Immature natural killer cell (primary cell): Measurements from ENCODE around the gene MBNL3. TPM values are rescaled to one million over a fixed set of nuclear protein-coding genes. Genes with fewer than 3 reads are reported as not detected.
A peak's percentile ranks its signal among the peaks of the same experiment; 100 is the strongest.
"Not testable (repeated sequence)": the region's sequence is repeated elsewhere in the genome, so short reads cannot be mapped to it uniquely, and the experiment has no call there.

Source experiments
- DNase-seq, 3 donors: peaks; one replicate each; pipeline ENCODE4 v3.0.0; 2022; ENCODE audit warnings: mixed read lengths in 1 of 3
- H3K27ac Mint-ChIP-seq, 6 donors: one replicate each; pipeline ENCODE4 v1.8.0; 2020; ENCODE audit warnings: mixed read lengths in 6 of 6, mild to moderate bottlenecking in 5 of 6, inconsistent platforms in 4 of 6, moderate library complexity in 3 of 6
- H3K27me3 Mint-ChIP-seq, 3 donors: one replicate each; pipeline ENCODE4 v1.8.0; 2020 to 2021; ENCODE audit warnings: low read depth in 3 of 3, mild to moderate bottlenecking in 3 of 3, mixed read lengths in 3 of 3, moderate library complexity in 3 of 3, inconsistent platforms in 1 of 3
- H3K36me3 Mint-ChIP-seq, 3 donors: one replicate each; pipeline ENCODE4 v1.8.0; 2020; ENCODE audit warnings: mixed read lengths in 3 of 3, inconsistent platforms in 2 of 3, mild to moderate bottlenecking in 2 of 3
- H3K4me1 Mint-ChIP-seq, 2 donors: one replicate each; pipeline ENCODE4 v1.8.0; 2020; ENCODE audit warnings: inconsistent platforms in 2 of 2, mild to moderate bottlenecking in 2 of 2, mixed read lengths in 2 of 2, moderate library complexity in 1 of 2
- H3K4me3 Mint-ChIP-seq, 5 donors: one replicate each; pipeline ENCODE4 v1.8.0; 2020; ENCODE audit warnings: mild to moderate bottlenecking in 5 of 5, mixed read lengths in 5 of 5, inconsistent platforms in 3 of 5, moderate library complexity in 3 of 5
- H3K9me3 Mint-ChIP-seq, 6 donors: one replicate each; pipeline ENCODE4 v1.8.0; 2020; ENCODE audit warnings: mild to moderate bottlenecking in 6 of 6, mixed read lengths in 6 of 6, inconsistent platforms in 4 of 6, moderate library complexity in 3 of 6
- polyA plus RNA-seq, 3 donors: library from polyadenylated mRNA; unstranded; fragments of 300-500 nt; fragmentation: Illumina TruSeq; gene quantifications; one replicate each; pipeline ENCODE4 v1.2.3, GENCODE V29; 2021

Gene MBNL3
- polyA plus RNA-seq, 3 donors from 2014 or later, result 47.5 to 75.3 (median 73.9) TPM

GRCh38 chrX:132369617-132370326 lies 119.1 kb downstream of the MBNL3 start:
- Mint-ChIP-seq H3K9me3 (no peaks in the 10 kb centered on the region), H3K36me3 (peaks cover 0 to 3% (median 0%) of the 10 kb centered on the region in 3 donors), H3K4me1 (no peaks in the 10 kb centered on the region), H3K27me3 (peaks cover 0 to 2% (median 2%) of the 10 kb centered on the region in 3 donors), H3K27ac (no peak overlapping the region), H3K4me3 (no peak overlapping the region)
- no peak for DNase-seq

DNA sequence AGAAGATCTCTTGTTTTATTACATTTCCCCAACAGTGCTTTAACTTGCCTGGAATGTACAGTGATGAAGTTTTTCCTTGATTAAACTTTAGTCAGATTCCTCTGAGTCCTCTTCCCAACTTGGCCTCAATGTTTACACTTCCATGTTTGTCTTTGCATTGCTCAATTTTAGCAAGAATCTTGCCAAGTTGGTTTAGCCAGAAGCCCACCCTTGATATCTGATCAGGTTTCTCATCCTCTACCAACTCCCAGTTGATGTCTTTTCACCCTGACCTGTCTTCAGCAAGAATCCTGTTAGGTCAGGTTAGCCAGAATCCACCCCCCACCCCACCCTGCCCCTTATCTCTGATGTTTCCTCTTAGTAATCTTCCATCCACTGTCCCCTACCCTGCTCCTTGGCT lies 120.9 kb downstream of the MBNL3 start:
- no peak for DNase-seq
- H3K4me1 Mint-ChIP-seq, result no peaks in the 10 kb centered on the region
- H3K9me3 Mint-ChIP-seq, result no peaks in the 10 kb centered on the region
- H3K27me3 Mint-ChIP-seq, result peaks cover 0 to 3% (median 2%) of the 10 kb centered on the region in 3 donors
- H3K27ac Mint-ChIP-seq, result peak overlapping the region in 1 of 6 donors; percentile 40
- peaks cover 0 to 3% (median 0%) of the 10 kb centered on the region in 3 donors for H3K36me3 Mint-ChIP-seq
- H3K4me3 Mint-ChIP-seq, result no peak overlapping the region

DNA sequence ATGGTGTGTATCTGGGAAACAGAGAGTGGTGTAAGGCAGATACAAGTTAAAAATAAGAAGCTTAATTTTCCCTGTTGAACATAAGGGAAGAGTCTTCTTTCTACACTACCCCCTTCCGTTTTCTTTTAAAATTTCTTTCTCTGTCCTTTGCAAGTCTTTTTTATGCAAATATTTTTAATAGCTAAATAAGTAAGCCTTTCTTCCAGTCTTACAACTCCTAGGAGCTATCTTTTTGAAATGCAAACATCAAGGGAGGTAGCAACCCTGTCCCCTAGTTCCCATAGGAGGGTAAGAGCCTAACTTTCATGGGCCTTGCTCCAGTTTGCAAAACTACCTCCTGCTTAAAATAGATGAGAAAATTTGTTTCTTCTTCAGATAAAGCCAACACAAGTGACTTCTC lies 121.5 kb downstream of the MBNL3 start:
- H3K36me3 Mint-ChIP-seq, result peaks cover 0 to 3% (median 0%) of the 10 kb centered on the region in 3 donors
- H3K27ac Mint-ChIP-seq, result no peak overlapping the region
- no peak for DNase-seq
- H3K4me3 Mint-ChIP-seq, result no peak overlapping the region
- H3K4me1 Mint-ChIP-seq, result no peaks in the 10 kb centered on the region
- H3K27me3 Mint-ChIP-seq, result peaks cover 0 to 3% (median 2%) of the 10 kb centered on the region in 3 donors
- H3K9me3 Mint-ChIP-seq, result no peaks in the 10 kb centered on the region

DNA sequence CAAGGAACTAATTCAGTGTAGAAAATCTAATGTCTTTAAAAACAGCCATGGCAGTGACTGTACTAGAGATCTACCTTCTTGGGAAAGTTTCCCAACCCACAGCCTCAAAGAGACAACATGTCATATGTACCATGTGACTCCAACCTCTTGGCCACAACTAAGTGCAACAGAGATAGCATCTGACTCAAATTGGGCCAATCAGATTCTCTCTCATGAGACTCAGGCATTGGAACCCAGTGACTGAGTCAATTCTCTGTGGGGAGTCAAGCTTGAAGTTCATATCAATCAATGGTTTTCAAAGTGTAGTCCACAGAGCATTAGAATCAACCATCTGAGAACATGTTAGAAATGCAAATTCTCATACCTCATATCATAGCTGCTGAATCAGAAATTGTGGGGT lies 123.3 kb downstream of the MBNL3 start:
- no peak for DNase-seq
- Mint-ChIP-seq H3K4me3 (no peak overlapping the region), H3K4me1 (no peaks in the 10 kb centered on the region), H3K27ac (no peak overlapping the region), H3K27me3 (peaks cover 0 to 2% (median 1%) of the 10 kb centered on the region in 3 donors), H3K9me3 (no peaks in the 10 kb centered on the region), H3K36me3 (peaks cover 0 to 3% (median 0%) of the 10 kb centered on the region in 3 donors)

DNA sequence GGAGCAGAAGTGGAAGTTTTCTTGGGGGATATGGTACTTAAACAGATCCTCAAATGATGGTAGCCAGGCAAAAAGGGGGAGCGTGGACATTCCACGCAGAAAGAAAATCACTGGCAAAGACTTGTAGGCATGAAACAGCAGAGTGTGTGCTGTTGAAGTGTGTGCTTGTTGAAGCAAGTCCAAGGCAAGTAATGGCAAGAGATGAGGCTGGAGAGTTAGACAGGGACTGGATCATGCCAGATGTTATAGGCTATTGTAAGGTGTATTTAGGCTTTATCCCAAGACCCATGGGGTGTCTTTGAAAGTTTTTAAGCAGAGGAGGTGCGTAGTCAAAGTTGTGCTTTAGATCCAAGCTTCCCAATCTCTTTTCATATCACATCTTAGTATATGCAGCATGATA lies 124.5 kb downstream of the MBNL3 start:
- H3K27ac Mint-ChIP-seq, result no peak overlapping the region
- H3K4me3 Mint-ChIP-seq, result no peak overlapping the region
- no peaks in the 10 kb centered on the region for H3K9me3 Mint-ChIP-seq
- peaks cover 0 to 3% (median 1%) of the 10 kb centered on the region in 3 donors for H3K27me3 Mint-ChIP-seq
- H3K4me1 Mint-ChIP-seq, result no peaks in the 10 kb centered on the region
- H3K36me3 Mint-ChIP-seq, result peaks cover 0 to 3% (median 0%) of the 10 kb centered on the region in 3 donors
- no peak for DNase-seq

GRCh38 chrX:132353430-132353829 lies 135.4 kb downstream of the MBNL3 start:
- no peaks in the 10 kb centered on the region for H3K4me1 Mint-ChIP-seq
- no peak overlapping the region for H3K4me3 Mint-ChIP-seq
- DNase-seq, result no peak
- peaks cover 0 to 1% (median 0%) of the 10 kb centered on the region in 3 donors for H3K27me3 Mint-ChIP-seq
- no peak overlapping the region for H3K27ac Mint-ChIP-seq
- H3K9me3 Mint-ChIP-seq, result peaks cover 0 to 4% (median 0%) of the 10 kb centered on the region in 6 donors
- no peaks in the 10 kb centered on the region for H3K36me3 Mint-ChIP-seq

DNA sequence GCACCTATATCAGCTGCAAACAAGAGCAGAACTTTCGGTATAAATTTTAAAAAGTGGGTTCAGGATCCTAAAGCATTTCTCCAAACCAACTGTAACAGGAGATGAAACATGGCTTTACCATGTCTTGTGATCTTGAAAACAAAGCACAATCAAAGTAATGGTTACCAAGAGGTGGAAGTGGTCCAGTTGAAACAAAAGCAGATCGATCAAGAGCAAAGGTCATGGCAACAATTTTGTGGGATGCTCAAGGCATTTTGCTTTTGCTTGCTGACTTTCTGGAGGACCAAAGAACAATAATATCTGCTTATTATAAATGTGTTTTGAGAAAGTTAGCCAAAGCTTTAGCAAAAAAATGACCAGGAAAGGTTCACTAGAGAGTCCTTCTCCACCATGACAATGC lies 152.7 kb downstream of the MBNL3 start:
- Mint-ChIP-seq H3K27ac (no peak overlapping the region), H3K27me3 (peaks cover 0 to 2% (median 2%) of the 10 kb centered on the region in 3 donors), H3K36me3 (no peaks in the 10 kb centered on the region)

GRCh38 chrX:132333351-132333750 lies 155.5 kb downstream of the MBNL3 start:
- H3K27me3 Mint-ChIP-seq, result peaks cover 0 to 2% (median 2%) of the 10 kb centered on the region in 3 donors
- DNase-seq, result no peak
- no peak overlapping the region for H3K4me3 Mint-ChIP-seq
- peak overlapping the region in 1 of 6 donors; percentile 1 for H3K27ac Mint-ChIP-seq
- peaks cover 0 to 2% (median 0%) of the 10 kb centered on the region in 6 donors for H3K9me3 Mint-ChIP-seq
- H3K4me1 Mint-ChIP-seq, result no peaks in the 10 kb centered on the region
- no peaks in the 10 kb centered on the region for H3K36me3 Mint-ChIP-seq

More for the DNA sequence above, 152.7 kb downstream of the MBNL3 start:
- peaks cover 0 to 2% (median 0%) of the 10 kb centered on the region in 6 donors for H3K9me3 Mint-ChIP-seq
- H3K4me1 Mint-ChIP-seq, result no peaks in the 10 kb centered on the region
- H3K4me3 Mint-ChIP-seq, result no peak overlapping the region
- DNase-seq, result no peak

DNA sequence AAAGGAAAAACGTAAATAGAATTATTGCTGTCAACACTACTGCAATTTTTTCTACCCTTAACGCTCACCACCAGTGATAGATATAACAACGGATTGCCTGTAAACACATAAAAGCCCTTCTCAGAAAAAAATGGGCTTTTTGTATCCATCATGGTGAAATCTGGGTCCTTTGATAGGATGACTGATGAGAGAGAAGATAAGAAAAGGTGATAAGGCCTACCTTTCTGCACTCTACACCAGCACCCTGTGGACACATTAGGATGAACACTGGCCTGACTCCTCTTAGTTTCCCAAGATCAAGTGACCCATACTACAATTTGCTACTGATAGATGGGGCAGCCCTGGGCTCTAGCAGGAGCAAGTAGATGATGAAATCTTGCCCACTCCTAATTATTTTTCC lies 157.3 kb downstream of the MBNL3 start:
- peaks cover 0 to 2% (median 0%) of the 10 kb centered on the region in 6 donors for H3K9me3 Mint-ChIP-seq
- no peaks in the 10 kb centered on the region for H3K4me1 Mint-ChIP-seq
- peaks cover 0 to 6% (median 0%) of the 10 kb centered on the region in 3 donors for H3K36me3 Mint-ChIP-seq
- DNase-seq, result no peak
- H3K27ac Mint-ChIP-seq, result no peak overlapping the region
- peaks cover 0 to 2% (median 2%) of the 10 kb centered on the region in 3 donors for H3K27me3 Mint-ChIP-seq
- no peak overlapping the region for H3K4me3 Mint-ChIP-seq

GRCh38 chrX:132331000-132331399 lies 157.8 kb downstream of the MBNL3 start:
- Mint-ChIP-seq H3K4me1 (no peaks in the 10 kb centered on the region), H3K27me3 (peaks cover 0 to 2% (median 2%) of the 10 kb centered on the region in 3 donors), H3K4me3 (no peak overlapping the region), H3K27ac (no peak overlapping the region), H3K9me3 (peaks cover 0 to 2% (median 0%) of the 10 kb centered on the region in 6 donors), H3K36me3 (peaks cover 0 to 7% (median 0%) of the 10 kb centered on the region in 3 donors)
- no peak for DNase-seq

- DNase-seq, result no peak
- Mint-ChIP-seq H3K27ac (no peak overlapping the region), H3K4me3 (no peak overlapping the region), H3K27me3 (peaks cover 0 to 2% (median 0%) of the 10 kb centered on the region in 3 donors), H3K4me1 (no peaks in the 10 kb centered on the region), H3K36me3 (peaks cover 0 to 7% (median 0%) of the 10 kb centered on the region in 3 donors), H3K9me3 (peaks cover 0 to 2% (median 0%) of the 10 kb centered on the region in 6 donors)
Observed at GRCh38 chrX:132330156-132330729, 158.6 kb downstream of the MBNL3 start.

DNA sequence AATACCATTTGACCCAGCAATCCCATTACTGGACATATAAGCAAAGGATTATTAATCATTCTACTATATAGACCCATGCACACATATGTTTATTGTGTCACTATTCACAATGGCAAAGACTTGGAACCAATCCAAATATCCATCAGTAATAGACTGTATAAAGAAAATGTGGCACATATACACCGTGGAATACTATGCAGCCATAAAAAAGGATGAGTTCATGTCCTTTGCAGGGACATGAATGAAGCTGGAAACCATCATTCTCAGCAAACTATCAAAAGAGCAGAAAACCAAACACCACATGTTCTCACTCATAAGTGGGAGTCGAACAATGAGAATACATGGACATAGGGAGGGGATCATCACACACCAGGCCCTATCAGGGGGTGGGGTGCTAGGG lies 161.9 kb downstream of the MBNL3 start:
- not testable (repeated sequence) for H3K27ac Mint-ChIP-seq, H3K36me3 Mint-ChIP-seq, H3K27me3 Mint-ChIP-seq, H3K4me1 Mint-ChIP-seq, H3K9me3 Mint-ChIP-seq, H3K4me3 Mint-ChIP-seq, DNase-seq
